IMR-90 (cell line): Measurements from ENCODE around the gene F5. TPM values are rescaled to one million over a fixed set of nuclear protein-coding genes. Genes with fewer than 3 reads are reported as not detected.

ENCODE experiments used
- ATAC-seq: fragments of 200-7000 bp; cut with Tn5 transposase; 2 replicates; pipeline ENCODE4 v1.9.1; 2020; ENCODE audit warnings: low read depth, mild to moderate bottlenecking, moderate library complexity
- BruUV-seq: library from RNA; stranded (reverse); fragments of 400-500 nt; replicated peaks from 2 replicates; lab custom pipeline; 2021; lab: Mats Ljungman, UMichigan
- CTCF ChIA-PET: fragments of 300-600 bp; formaldehyde crosslinking; extraction: SDS; loops from one replicate; lab custom pipeline; 2021; ENCODE audit warnings: antibody characterized with exemption; lab: Yijun Ruan, JAX
- POLR2A ChIA-PET: fragments of 300-600 bp; sonication (Branson Sonifier 250); formaldehyde crosslinking; loops from one replicate; lab custom pipeline; 2022; ENCODE audit warnings: antibody characterized with exemption; ENCODE audit not compliant: unreplicated experiment; lab: Charles Lee
- DNase-seq: peaks from one replicate; pipeline ENCODE4 v3.0.0; 2013
- H2AFZ ChIP-seq: replicated peaks from 2 replicates; pipeline ENCODE3; 2013; ENCODE audit warnings: low read length, mild to moderate bottlenecking; ENCODE audit not compliant: poor library complexity
- H2AK5ac ChIP-seq: 2 replicates; pipeline ENCODE4 v1.6.1; 2013; ENCODE audit warnings: low read depth, low read length, inconsistent platforms
- H2AK9ac ChIP-seq: replicated peaks from 2 replicates; pipeline ENCODE3; 2013; ENCODE audit warnings: mild to moderate bottlenecking, low read depth, low read length, moderate library complexity; ENCODE audit not compliant: poor library complexity
- H2BK120ac ChIP-seq: 2 replicates; pipeline ENCODE4 v1.6.1; 2013; ENCODE audit warnings: low read depth, low read length, inconsistent platforms
- H2BK15ac ChIP-seq: 3 replicates; pipeline ENCODE4 v1.6.1; 2013; ENCODE audit warnings: low read depth, low read length, inconsistent platforms
- H2BK20ac ChIP-seq: 2 replicates; pipeline ENCODE4 v1.6.1; 2013; ENCODE audit warnings: low read depth, mild to moderate bottlenecking, inconsistent platforms, low read length, moderate library complexity
- H2BK5ac ChIP-seq: 2 replicates; pipeline ENCODE4 v1.6.1; 2013; ENCODE audit warnings: mild to moderate bottlenecking, low read depth, low read length, inconsistent platforms; ENCODE audit not compliant: poor library complexity, severe bottlenecking
- H3K14ac ChIP-seq: replicated peaks from 2 replicates; pipeline ENCODE4 v1.6.1; 2013; ENCODE audit warnings: low read depth, low read length, inconsistent platforms
- H3K18ac ChIP-seq: 2 replicates; pipeline ENCODE4 v1.6.1; 2013; ENCODE audit warnings: low read depth, low read length, control low read depth
- H3K23ac ChIP-seq: 2 replicates; pipeline ENCODE4 v1.6.1; 2013; ENCODE audit warnings: low read depth, low read length, inconsistent platforms
- H3K27ac ChIP-seq: 2 replicates; pipeline ENCODE4 v1.5.1; 2013; ENCODE audit warnings: mild to moderate bottlenecking, control low read depth, low read length; ENCODE audit not compliant: insufficient read depth
- H3K27me3 ChIP-seq: 2 replicates; pipeline ENCODE4 v1.6.1; 2013; ENCODE audit warnings: low read length; ENCODE audit not compliant: control insufficient read depth, insufficient read depth
- H3K36me3 ChIP-seq: 2 replicates; pipeline ENCODE4 v1.6.1; 2013; ENCODE audit warnings: low read length, mixed read lengths; ENCODE audit not compliant: control insufficient read depth, insufficient read depth
- H3K4ac ChIP-seq: 2 replicates; pipeline ENCODE4 v1.6.1; 2013; ENCODE audit warnings: low read depth, low read length, inconsistent platforms
- H3K4me1 ChIP-seq: 2 replicates; pipeline ENCODE4 v1.6.1; 2013; ENCODE audit warnings: low read length, mixed read lengths; ENCODE audit not compliant: control insufficient read depth, insufficient read depth
- H3K4me2 ChIP-seq: 2 replicates; pipeline ENCODE4 v1.6.1; 2013; ENCODE audit warnings: low read depth, mild to moderate bottlenecking, control low read depth, low read length, moderate library complexity
- H3K4me3 ChIP-seq: 2 replicates; pipeline ENCODE4 v1.5.1; 2013; ENCODE audit warnings: low read depth, mild to moderate bottlenecking, control low read depth, low read length, moderate library complexity; ENCODE audit not compliant: insufficient read depth
- H3K56ac ChIP-seq: 2 replicates; pipeline ENCODE4 v1.6.1; 2013; ENCODE audit warnings: low read length, inconsistent platforms; ENCODE audit not compliant: insufficient read depth; ENCODE audit errors: extremely low read depth
- H3K79me1 ChIP-seq, 2 experiments: 2 replicates each; pipeline ENCODE4 v1.6.1; 2013; ENCODE audit warnings: low read length in 2 of 2, inconsistent platforms in 1 of 2, low read depth in 1 of 2
- H3K9ac ChIP-seq: 2 replicates; pipeline ENCODE4 v1.6.1; 2013; ENCODE audit warnings: low read depth, low read length, control low read depth
- H3K9me1 ChIP-seq: 2 replicates; pipeline ENCODE4 v1.6.1; 2013; ENCODE audit warnings: low read length, inconsistent platforms; ENCODE audit not compliant: insufficient read depth
- H3K9me3 ChIP-seq: 2 replicates; pipeline ENCODE4 v1.6.1; 2013; ENCODE audit warnings: low read length; ENCODE audit not compliant: control insufficient read depth, insufficient read depth
- H4K20me1 ChIP-seq: 2 replicates; pipeline ENCODE4 v1.6.1; 2013; ENCODE audit warnings: low read length, inconsistent platforms; ENCODE audit not compliant: insufficient read depth
- H4K5ac ChIP-seq: 2 replicates; pipeline ENCODE4 v1.6.1; 2013; ENCODE audit warnings: mild to moderate bottlenecking, low read depth, low read length, control low read depth
- H4K8ac ChIP-seq, 2 experiments: 2 replicates each; pipeline ENCODE4 v1.6.1; 2013; ENCODE audit warnings: low read depth in 2 of 2, low read length in 2 of 2, control low read depth in 1 of 2, inconsistent platforms in 1 of 2
- H4K91ac ChIP-seq: 2 replicates; pipeline ENCODE4 v1.6.1; 2013; ENCODE audit warnings: low read depth, low read length, inconsistent platforms; ENCODE audit not compliant: insufficient read depth
- CHD1 ChIP-seq: IDR thresholded peaks from 2 replicates; pipeline ENCODE4 v1.6.1; 2012; ENCODE audit warnings: low read depth, low read length, improper control_type of control experiment
- MAFK ChIP-seq: IDR thresholded peaks from 2 replicates; pipeline ENCODE4 v1.6.1; 2012; ENCODE audit warnings: low read depth, low read length, improper control_type of control experiment
- MAZ ChIP-seq: IDR thresholded peaks from 2 replicates; pipeline ENCODE4 v1.6.1; 2012; ENCODE audit warnings: low read depth, mild to moderate bottlenecking, low read length, improper control_type of control experiment, moderate library complexity, borderline replicate concordance
- MXI1 ChIP-seq: IDR thresholded peaks from 2 replicates; pipeline ENCODE4 v1.6.1; 2012; ENCODE audit warnings: low read depth, mild to moderate bottlenecking, low read length, moderate library complexity, borderline replicate concordance
- NFE2L2 ChIP-seq: fragments of 150-350 bp; IDR thresholded peaks from 2 replicates; pipeline ENCODE4 v1.6.1; 2016; ENCODE audit warnings: low read depth, mild to moderate bottlenecking, low read length
- RCOR1 ChIP-seq: IDR thresholded peaks from 2 replicates; pipeline ENCODE4 v1.6.1; 2012; ENCODE audit warnings: mild to moderate bottlenecking, low read length, improper control_type of control experiment; ENCODE audit not compliant: insufficient replicate concordance
- RFX5 ChIP-seq: IDR thresholded peaks from 2 replicates; pipeline ENCODE4 v1.8.0; 2012; ENCODE audit warnings: low read depth, mild to moderate bottlenecking, low read length, moderate library complexity
- SMC3 ChIP-seq: fragments of 150-350 bp; IDR thresholded peaks from 2 replicates; pipeline ENCODE4 v1.6.1; 2016; ENCODE audit warnings: low read depth, mild to moderate bottlenecking, antibody characterized with exemption, low read length, moderate library complexity
- dilution Hi-C: fragments of 300-500 bp; cut with HindIII; formaldehyde crosslinking; loops from one replicate; pipeline ENCODE4 v1.14.3; 2018; ENCODE audit warnings: low sequenced_read_pairs; ENCODE audit not compliant: unreplicated experiment
- in situ Hi-C: fragments of 300-500 bp; cut with MboI; formaldehyde crosslinking; loops from 3 replicates; pipeline ENCODE4 v1.14.3; 2019; ENCODE audit warnings: low sequenced_read_pairs, inconsistent platforms, mixed read lengths
- intact Hi-C: fragments of 100-400 bp; cut with micrococcal nuclease; formaldehyde crosslinking; loops from 2 replicates; pipeline ENCODE4 v1.10.0; 2022
- polyA plus RNA-seq, 3 experiments: library from polyadenylated mRNA; depleted of rRNA; stranded (reverse); fragments of >200 nt; gene quantifications; 2 replicates each; pipeline ENCODE4 v1.2.3, GENCODE V29; 2012; ENCODE audit warnings: low replicate concordance in 1 of 3
- total RNA-seq: library from RNA; depleted of rRNA; stranded (reverse); fragments of >200 nt; gene quantifications from 2 replicates; pipeline ENCODE4 v1.2.3, GENCODE V29; 2012
- TF ChIP-seq, protein P1 (sequence below): fragments of 150-350 bp; IDR thresholded peaks from 2 replicates; pipeline ENCODE4 v1.6.1; 2016; ENCODE audit warnings: low read depth, mild to moderate bottlenecking, low read length, moderate library complexity, borderline replicate concordance
- TF ChIP-seq, protein P2 (sequence below): fragments of 150-350 bp; IDR thresholded peaks from 2 replicates; pipeline ENCODE4 v1.6.1; 2017; ENCODE audit warnings: mild to moderate bottlenecking, antibody characterized with exemption, low read length, low read depth

F5 gene
- total and polyA plus RNA-seq, 2 of the 4 experiments (the other 2 are of a cell fraction): not detected

DNA sequence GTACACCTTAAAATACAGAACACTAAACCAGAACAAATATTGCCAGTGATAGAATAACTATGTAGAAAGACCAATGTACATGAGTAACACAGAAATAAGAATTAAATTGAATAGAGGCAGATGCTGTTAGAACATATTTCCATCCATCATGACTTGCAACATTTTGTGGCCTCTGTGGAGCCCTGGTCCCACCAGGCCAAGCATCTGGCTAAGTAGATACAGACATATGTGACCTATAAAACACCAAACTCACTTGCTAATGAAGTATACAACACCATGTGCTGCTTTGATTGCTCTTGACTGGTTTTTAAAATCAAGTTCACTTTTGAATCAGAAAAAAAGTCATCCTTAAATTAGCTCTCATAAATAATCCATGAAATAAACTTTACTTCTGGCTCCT is 121.0 kb downstream of the F5 start:
- intact Hi-C loops: loop anchor here (5.0 kb wide), 1 partner anchor 247 kb away; the partner anchor contains the start of gene SELL
- dilution Hi-C loops: no loop called here
- Histone ChIP-seq H3K27ac (no peak overlapping the region), H3K9me3 (no peaks in the 10 kb centered on the region), H2BK20ac (no peak overlapping the region), H3K4ac (no peak overlapping the region), H4K8ac (no peak overlapping the region), H4K20me1 (no peaks in the 10 kb centered on the region), H3K9ac (no peak overlapping the region), H2AFZ (no peak overlapping the region), H2BK15ac (no peak overlapping the region), H2BK5ac (no peak overlapping the region), H2BK120ac (no peak overlapping the region), H4K5ac (no peak overlapping the region), H3K56ac (no peak overlapping the region), H3K4me3 (no peak overlapping the region), H4K91ac (no peak overlapping the region), H2AK5ac (no peak overlapping the region), H3K4me2 (no peak overlapping the region), H3K27me3 (no peaks in the 10 kb centered on the region), H3K79me1 (0 out of 4 replicates have a peak, but pooled peaks cover 0 to 3% of the 10 kb centered on the region in 2 experiments), H3K36me3 (peaks cover 5% of the 10 kb centered on the region; the same call in 1 of the 2 replicates), H3K23ac (no peak overlapping the region), H3K14ac (no peak overlapping the region), H3K18ac (no peak overlapping the region), H2AK9ac (no peak overlapping the region), H3K4me1 (no peaks in the 10 kb centered on the region), H3K9me1 (no peaks in the 10 kb centered on the region)
- no peak for DNase-seq
- no peak for TF ChIP-seq RFX5
- no peak for TF ChIP-seq MAFK
- TF ChIP-seq, protein P1, sequence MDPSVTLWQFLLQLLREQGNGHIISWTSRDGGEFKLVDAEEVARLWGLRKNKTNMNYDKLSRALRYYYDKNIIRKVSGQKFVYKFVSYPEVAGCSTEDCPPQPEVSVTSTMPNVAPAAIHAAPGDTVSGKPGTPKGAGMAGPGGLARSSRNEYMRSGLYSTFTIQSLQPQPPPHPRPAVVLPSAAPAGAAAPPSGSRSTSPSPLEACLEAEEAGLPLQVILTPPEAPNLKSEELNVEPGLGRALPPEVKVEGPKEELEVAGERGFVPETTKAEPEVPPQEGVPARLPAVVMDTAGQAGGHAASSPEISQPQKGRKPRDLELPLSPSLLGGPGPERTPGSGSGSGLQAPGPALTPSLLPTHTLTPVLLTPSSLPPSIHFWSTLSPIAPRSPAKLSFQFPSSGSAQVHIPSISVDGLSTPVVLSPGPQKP: no peak
- TF ChIP-seq MAZ: no peak
- TF ChIP-seq SMC3: no peak
- TF ChIP-seq, protein P2, sequence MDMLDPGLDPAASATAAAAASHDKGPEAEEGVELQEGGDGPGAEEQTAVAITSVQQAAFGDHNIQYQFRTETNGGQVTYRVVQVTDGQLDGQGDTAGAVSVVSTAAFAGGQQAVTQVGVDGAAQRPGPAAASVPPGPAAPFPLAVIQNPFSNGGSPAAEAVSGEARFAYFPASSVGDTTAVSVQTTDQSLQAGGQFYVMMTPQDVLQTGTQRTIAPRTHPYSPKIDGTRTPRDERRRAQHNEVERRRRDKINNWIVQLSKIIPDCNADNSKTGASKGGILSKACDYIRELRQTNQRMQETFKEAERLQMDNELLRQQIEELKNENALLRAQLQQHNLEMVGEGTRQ: no peak
- TF ChIP-seq CHD1: no peak
- TF ChIP-seq NFE2L2: no peak
- no peak for TF ChIP-seq RCOR1
- TF ChIP-seq MXI1: no peak
- no TSS peak for BruUV-seq
- CTCF ChIA-PET: interaction anchor here (0.6 to 1.5 kb wide), 2 partner anchors 81 to 246 kb away, joined by 3 to 7 read pairs; no protein-coding TSS in a partner anchor
- ATAC-seq: no peak
- in situ Hi-C loops: no loop called here
- POLR2A ChIA-PET: no interaction called here
